ENCODE data around the gene PITRM1.

The PITRM1 gene

GRCh38 chr10:3166496-3167290, 5.9 kb downstream of the PITRM1 start:
- FAIRE-seq: no peak

GRCh38 chr10:3165196-3165595, 7.4 kb downstream of the PITRM1 start:
- no peak for FAIRE-seq

- FAIRE-seq: no peak
Measured at GRCh38 chr10:3163879-3164278, 8.7 kb downstream of the PITRM1 start.

- no peak for FAIRE-seq
Measured at GRCh38 chr10:3162533-3162932, 10.0 kb downstream of the PITRM1 start.

- FAIRE-seq: no peak
Measured at GRCh38 chr10:3159152-3159551, 13.4 kb downstream of the PITRM1 start.

- no peak for FAIRE-seq
Measured at GRCh38 chr10:3154666-3155065, 17.9 kb downstream of the PITRM1 start.

- FAIRE-seq: no peak
Measured at GRCh38 chr10:3152566-3152935, 20.0 kb downstream of the PITRM1 start.

GRCh38 chr10:3151889-3152565, 20.6 kb downstream of the PITRM1 start:
- no peak for FAIRE-seq

GRCh38 chr10:3150961-3151360, 21.6 kb downstream of the PITRM1 start:
- no peak for FAIRE-seq

- FAIRE-seq: no peak
Measured at GRCh38 chr10:3150366-3150765, 22.2 kb downstream of the PITRM1 start.

- FAIRE-seq: no peak
Measured at GRCh38 chr10:3149918-3150317, 22.7 kb downstream of the PITRM1 start.

GRCh38 chr10:3148994-3149393, 23.6 kb downstream of the PITRM1 start:
- FAIRE-seq: no peak

GRCh38 chr10:3148041-3148440, 24.5 kb downstream of the PITRM1 start:
- FAIRE-seq: no peak

- FAIRE-seq: no peak
Measured at GRCh38 chr10:3147117-3147820, 25.3 kb downstream of the PITRM1 start.

- FAIRE-seq: no peak
Measured at GRCh38 chr10:3146289-3146688, 26.3 kb downstream of the PITRM1 start.

GRCh38 chr10:3145366-3145765, 27.2 kb downstream of the PITRM1 start:
- FAIRE-seq: no peak

- FAIRE-seq: no peak
Measured at GRCh38 chr10:3143791-3144434, 28.7 kb downstream of the PITRM1 start.

GRCh38 chr10:3143366-3143765, 29.2 kb downstream of the PITRM1 start:
- no peak for FAIRE-seq

GRCh38 chr10:3142146-3142875, 30.3 kb downstream of the PITRM1 start:
- no peak for FAIRE-seq

- no peak for FAIRE-seq
Measured at GRCh38 chr10:3141351-3142005, 31.1 kb downstream of the PITRM1 start.

GRCh38 chr10:3140280-3140679, 32.3 kb downstream of the PITRM1 start:
- FAIRE-seq: no peak
